Amniotic epithelial cell (primary cell): Measurements from ENCODE around the gene TTLL5.

ENCODE experiments used
- DNase-seq: peaks from one replicate; pipeline ENCODE4 v3.0.0-alpha.2; 2010; ENCODE audit warnings: low read depth

Gene TTLL5

DNA sequence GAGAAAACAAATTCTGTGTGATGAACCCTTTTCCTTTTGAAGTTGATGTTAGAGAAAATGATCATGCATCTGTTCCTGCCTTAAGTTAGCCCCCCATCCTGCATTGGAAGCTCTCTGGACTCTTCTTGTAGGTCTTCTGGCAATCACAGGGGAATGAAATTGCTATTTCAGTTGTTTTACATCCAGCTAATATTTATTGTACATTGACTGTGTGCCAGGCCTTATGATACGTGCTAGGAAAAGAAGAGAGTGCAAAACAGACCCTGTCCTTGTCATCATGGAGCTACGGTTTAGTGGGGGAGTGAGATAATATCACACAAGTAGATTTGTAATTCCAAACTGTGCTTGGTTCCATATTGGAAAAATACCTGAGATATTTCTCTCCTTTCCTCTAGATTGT lies 202.2 kb downstream of the TTLL5 start:
- no peak for DNase-seq

GRCh38 chr14:75864352-75864751 lies 203.3 kb downstream of the TTLL5 start:
- DNase-seq, result peak; percentile 87

- DNase-seq, result peak; percentile 33
These were observed 204.5 kb downstream of the TTLL5 start for GRCh38 chr14:75865531-75865930.

DNA sequence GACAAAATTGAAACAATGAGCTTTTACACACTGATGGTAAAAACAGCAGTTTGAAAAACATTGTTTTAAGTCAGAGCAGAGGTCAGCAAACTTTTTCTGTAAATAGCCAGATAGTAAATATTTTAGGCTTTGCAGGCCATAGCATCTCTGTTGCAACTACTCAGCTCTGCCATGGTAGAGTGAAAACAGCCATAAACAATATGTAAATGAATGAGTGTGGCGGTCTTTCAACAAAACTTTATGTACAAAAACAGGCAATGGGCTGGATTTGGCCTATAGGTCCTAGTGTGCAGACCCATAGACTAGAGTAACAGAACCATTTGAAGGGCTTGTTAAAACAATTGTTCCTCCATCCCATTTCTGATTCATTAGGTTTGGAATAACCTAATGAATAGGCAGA lies 205.9 kb downstream of the TTLL5 start:
- no peak for DNase-seq

GRCh38 chr14:75871181-75871880 lies 210.3 kb downstream of the TTLL5 start:
- DNase-seq, result peak; percentile 81

GRCh38 chr14:75875958-75876357 lies 214.9 kb downstream of the TTLL5 start:
- DNase-seq, result no peak

DNA sequence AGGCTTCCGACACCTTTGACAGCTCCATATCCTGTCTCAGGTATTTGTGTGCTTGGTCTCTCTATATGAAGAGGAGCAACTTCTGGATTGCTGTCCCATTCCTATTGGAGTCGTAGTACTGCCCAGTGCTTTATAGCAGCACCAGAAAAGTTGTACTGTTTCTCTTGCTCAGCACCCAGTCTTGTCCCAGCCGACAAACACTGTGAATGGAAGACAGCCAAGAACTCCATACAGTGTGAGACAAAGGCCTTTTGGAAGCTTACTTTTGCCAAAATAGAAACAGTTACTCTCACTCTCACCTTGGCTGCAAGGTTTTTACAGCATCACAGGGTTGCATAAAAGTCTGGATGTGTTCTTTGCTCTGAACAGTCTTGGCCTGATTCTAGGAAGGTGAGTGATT lies 215.5 kb downstream of the TTLL5 start:
- DNase-seq, result no peak

DNA sequence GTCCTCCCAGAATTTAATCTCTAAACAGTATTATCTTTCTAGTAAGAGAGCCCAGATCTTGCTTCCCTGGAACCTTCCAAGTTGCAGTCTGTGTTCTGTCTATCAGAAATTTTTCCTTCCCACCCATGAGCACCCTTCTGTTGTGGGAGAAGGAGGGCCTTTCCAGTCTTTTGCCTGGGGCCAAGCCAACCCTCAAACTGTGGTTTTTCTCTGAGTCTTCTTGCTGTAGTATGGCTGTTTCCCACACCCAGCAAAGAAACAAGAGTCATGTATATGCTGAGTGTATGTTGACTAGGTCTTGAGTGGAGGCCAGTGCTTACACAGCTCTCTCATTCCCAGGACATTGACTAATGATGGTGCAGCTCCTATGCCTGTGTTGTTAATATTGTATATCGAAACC lies 216.2 kb downstream of the TTLL5 start:
- peak; percentile 97 for DNase-seq

- DNase-seq, result peak; percentile 53
These were observed 216.8 kb downstream of the TTLL5 start for GRCh38 chr14:75877884-75878283.

- DNase-seq, result peak; percentile 92
These were observed 218.0 kb downstream of the TTLL5 start for GRCh38 chr14:75879031-75879430.

DNA sequence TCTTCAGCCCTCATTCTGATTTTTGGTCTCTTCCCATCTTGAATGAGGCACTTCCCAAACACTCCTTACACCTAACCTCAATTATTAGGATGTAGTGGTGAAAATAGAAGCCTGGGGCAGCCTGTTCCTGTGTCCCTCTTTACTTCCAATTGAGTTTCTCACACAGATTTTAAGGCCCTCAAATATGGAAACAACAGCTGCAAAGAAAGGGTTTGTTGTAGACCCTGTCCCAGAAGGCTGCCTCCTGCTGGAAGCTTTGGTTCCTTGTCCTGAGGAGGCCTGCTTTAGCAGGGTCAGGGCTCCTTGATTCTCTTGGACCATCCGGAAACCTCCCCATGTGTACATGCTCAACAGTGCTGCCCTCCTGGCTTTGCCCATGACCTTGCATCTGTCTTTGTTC lies 219.5 kb downstream of the TTLL5 start:
- no peak for DNase-seq

DNA sequence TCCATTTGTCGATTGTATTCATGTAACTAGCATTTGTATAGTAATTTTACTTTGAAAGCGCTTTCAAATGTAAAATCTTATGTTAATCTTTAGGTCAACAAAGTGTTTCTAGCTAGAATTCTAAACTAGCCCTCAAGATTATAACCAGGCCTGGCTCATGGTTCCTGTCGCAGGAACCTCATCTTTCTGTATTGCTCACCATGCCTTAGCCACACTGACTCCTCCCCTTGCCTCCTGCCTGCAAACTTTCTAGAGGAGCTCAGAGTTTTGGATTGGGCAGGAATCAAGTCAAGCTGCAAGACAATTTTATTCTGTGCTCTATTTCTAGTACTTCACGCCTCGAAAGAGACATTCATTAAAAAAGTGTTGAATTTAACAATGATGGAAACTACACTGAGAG lies 220.9 kb downstream of the TTLL5 start:
- peak; percentile 35 for DNase-seq

- peak; percentile 91 for DNase-seq
These were observed 223.2 kb downstream of the TTLL5 start for GRCh38 chr14:75884198-75884611.

DNA sequence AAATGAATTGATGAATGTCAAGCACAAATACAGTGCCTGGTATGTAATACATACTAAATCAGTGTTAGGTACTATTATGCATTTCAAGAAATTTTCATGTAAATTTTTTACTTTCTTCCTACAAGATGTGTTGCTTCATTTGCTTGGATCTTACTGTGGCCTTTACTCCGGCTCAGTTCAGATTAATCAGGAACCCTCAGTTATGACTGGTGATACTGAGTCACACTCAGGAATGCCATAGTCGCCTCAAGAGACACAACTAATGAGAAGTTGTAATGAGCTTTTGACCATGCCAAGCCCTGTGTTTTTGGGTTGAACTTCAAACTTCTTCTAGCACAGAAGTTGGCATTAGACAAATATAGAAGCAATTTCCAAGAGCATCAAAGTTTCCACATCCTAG lies 224.8 kb downstream of the TTLL5 start:
- DNase-seq, result peak; percentile 78

GRCh38 chr14:75886636-75887348 lies 225.7 kb downstream of the TTLL5 start:
- peak; percentile 89 for DNase-seq

- DNase-seq, result no peak
These were observed 227.9 kb downstream of the TTLL5 start for GRCh38 chr14:75888945-75889344.

- DNase-seq, result no peak
These were observed 235.3 kb downstream of the TTLL5 start for GRCh38 chr14:75896341-75896740.

- no peak for DNase-seq
These were observed 243.3 kb downstream of the TTLL5 start for GRCh38 chr14:75904311-75904710.

DNA sequence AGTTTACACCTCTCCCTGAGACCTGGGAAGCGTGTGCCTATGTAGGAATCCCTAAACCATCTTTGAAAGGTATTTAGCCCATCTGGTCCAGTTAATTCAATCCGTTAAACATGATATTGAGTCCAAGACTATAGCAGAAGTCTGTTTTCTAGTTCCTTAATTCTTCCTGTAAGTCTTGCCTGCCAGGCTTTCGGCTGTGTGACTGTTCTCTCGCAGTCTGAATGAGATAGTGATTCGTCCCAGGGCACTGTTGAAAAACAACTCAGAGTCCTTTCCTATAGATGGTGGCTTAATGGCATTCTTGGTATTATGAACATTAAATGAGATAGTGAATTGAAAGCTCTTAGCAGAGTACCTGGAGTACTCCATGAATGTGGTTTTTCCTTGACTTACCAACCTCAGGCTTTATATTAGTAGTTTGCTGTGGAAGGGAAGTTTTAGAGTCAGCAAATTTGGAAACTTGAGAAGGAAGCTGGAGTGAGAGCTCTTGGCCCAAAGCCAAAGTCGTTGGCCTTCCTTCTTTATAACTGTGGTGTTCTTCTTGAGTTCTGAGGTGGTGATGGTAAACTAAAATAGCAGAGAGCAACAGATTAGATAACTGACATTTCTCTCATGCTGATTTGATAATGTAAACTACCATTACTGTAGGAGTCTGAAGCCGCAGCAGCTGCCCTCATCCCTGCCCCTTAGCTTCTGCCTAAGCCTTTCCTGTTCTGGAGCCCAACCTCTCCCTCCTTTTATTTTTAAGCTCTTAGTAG lies 244.3 kb downstream of the TTLL5 start:
- DNase-seq, result peak; percentile 57

- no peak for DNase-seq
These were observed 245.2 kb downstream of the TTLL5 start for GRCh38 chr14:75906228-75906627.

- peak; percentile 54 for DNase-seq
These were observed 245.7 kb downstream of the TTLL5 start for GRCh38 chr14:75906680-75907280.

GRCh38 chr14:75907756-75908359 lies 246.8 kb downstream of the TTLL5 start:
- no peak for DNase-seq
